Nephron (organoid): ENCODE measurements around the gene TNFSF11.

Experiments
- H3K27ac Mint-ChIP-seq, 3 experiments: 2 replicates each; pipeline ENCODE4 v1.8.0; 2020; ENCODE audit warnings: mixed read lengths in 3 of 3, mild to moderate bottlenecking in 2 of 3, moderate library complexity in 1 of 3
- H3K27me3 Mint-ChIP-seq: 2 replicates; pipeline ENCODE4 v1.8.0; 2021; ENCODE audit warnings: low read depth, mild to moderate bottlenecking, moderate library complexity, mixed read lengths
- H3K36me3 Mint-ChIP-seq: 2 replicates; pipeline ENCODE4 v1.8.0; 2020; ENCODE audit warnings: low read depth, mixed read lengths
- H3K4me1 Mint-ChIP-seq: 2 replicates; pipeline ENCODE4 v1.8.0; 2020; ENCODE audit warnings: mixed read lengths
- H3K4me3 Mint-ChIP-seq, 3 experiments: 2 replicates each; pipeline ENCODE4 v1.8.0; 2020; ENCODE audit warnings: mild to moderate bottlenecking in 3 of 3, mixed read lengths in 3 of 3, moderate library complexity in 2 of 3
- H3K9me3 Mint-ChIP-seq: 2 replicates; pipeline ENCODE4 v1.8.0; 2020; ENCODE audit warnings: mixed read lengths
- TF ChIP-seq, protein P1 (sequence below), 3 experiments: fragments of 200-600 bp; sonication (generic); IDR thresholded peaks; one replicate each; pipeline ENCODE4 v1.5.0; 2021; ENCODE audit warnings: antibody characterized with exemption in 3 of 3; ENCODE audit not compliant: unreplicated experiment in 3 of 3

Gene TNFSF11

DNA sequence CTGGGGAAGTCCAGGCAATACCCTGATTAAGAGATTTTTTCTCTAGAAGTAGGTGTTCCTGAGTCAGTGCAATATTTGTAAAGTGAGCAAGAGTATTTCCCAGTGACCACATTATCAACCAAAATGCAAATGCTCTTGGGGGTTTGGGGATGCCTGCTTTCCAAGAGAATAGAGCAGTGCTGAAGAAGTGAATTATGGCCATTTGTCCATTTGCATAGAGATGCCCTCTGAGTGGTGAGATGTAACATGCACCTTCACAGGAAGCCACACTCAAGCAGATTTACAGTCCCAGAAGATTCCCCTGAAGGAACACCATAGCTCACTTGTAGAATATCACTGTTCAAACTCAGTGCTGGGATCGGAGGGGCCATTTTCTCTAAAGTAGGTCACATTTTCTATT lies 71.8 kb downstream of the TNFSF11 start:
- Mint-ChIP-seq H3K4me1 (peaks cover 23% of the 10 kb centered on the region), H3K27ac (no peak overlapping the region), H3K4me3 (no peak overlapping the region), H3K27me3 (no peaks in the 10 kb centered on the region), H3K36me3 (no peaks in the 10 kb centered on the region), H3K9me3 (peaks cover 11% of the 10 kb centered on the region)
- TF ChIP-seq, protein P1, sequence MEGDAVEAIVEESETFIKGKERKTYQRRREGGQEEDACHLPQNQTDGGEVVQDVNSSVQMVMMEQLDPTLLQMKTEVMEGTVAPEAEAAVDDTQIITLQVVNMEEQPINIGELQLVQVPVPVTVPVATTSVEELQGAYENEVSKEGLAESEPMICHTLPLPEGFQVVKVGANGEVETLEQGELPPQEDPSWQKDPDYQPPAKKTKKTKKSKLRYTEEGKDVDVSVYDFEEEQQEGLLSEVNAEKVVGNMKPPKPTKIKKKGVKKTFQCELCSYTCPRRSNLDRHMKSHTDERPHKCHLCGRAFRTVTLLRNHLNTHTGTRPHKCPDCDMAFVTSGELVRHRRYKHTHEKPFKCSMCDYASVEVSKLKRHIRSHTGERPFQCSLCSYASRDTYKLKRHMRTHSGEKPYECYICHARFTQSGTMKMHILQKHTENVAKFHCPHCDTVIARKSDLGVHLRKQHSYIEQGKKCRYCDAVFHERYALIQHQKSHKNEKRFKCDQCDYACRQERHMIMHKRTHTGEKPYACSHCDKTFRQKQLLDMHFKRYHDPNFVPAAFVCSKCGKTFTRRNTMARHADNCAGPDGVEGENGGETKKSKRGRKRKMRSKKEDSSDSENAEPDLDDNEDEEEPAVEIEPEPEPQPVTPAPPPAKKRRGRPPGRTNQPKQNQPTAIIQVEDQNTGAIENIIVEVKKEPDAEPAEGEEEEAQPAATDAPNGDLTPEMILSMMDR (IDR thresholded peaks at IDR 0.05; ENCODE audit: unreplicated experiment in 3 of 3): no peak

GRCh38 chr13:42649141-42649540 lies 75.2 kb downstream of the TNFSF11 start:
- no peaks in the 10 kb centered on the region for H3K36me3 Mint-ChIP-seq
- H3K4me3 Mint-ChIP-seq: no peak overlapping the region
- peaks cover 31% of the 10 kb centered on the region for H3K4me1 Mint-ChIP-seq
- H3K9me3 Mint-ChIP-seq: no peaks in the 10 kb centered on the region
- no peaks in the 10 kb centered on the region for H3K27me3 Mint-ChIP-seq
- TF ChIP-seq, protein P1 (IDR thresholded peaks at IDR 0.05; ENCODE audit: unreplicated experiment in 3 of 3): no peak
- peak overlapping the region in 2 of 3 experiments; percentile 61 to 65 for H3K27ac Mint-ChIP-seq

DNA sequence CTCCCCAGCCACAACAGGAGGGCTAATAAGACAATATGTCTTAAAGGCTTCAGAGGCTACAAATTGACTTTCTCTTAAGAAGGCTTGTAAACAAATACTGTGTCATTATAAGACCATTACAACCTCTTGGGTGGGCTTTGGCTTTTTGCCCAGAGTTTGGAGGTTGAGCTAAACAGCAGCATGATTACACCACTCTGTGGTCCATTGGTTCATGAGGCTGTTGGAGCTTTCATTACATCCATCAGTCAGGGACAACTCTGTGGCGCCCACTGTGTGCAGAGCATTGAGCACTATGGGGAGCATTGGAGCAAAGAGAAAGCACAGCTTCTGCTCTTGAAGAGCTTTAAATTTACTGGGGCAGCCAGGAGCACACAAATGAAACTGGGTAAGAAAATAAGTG lies 75.9 kb downstream of the TNFSF11 start:
- TF ChIP-seq, protein P1 (IDR thresholded peaks at IDR 0.05; ENCODE audit: unreplicated experiment in 3 of 3): no peak

GRCh38 chr13:42650506-42650905 lies 76.6 kb downstream of the TNFSF11 start:
- TF ChIP-seq, protein P1 (IDR thresholded peaks at IDR 0.05; ENCODE audit: unreplicated experiment in 3 of 3): no peak
- peaks cover 38% of the 10 kb centered on the region for H3K4me1 Mint-ChIP-seq
- no peak overlapping the region for H3K4me3 Mint-ChIP-seq
- no peaks in the 10 kb centered on the region for H3K9me3 Mint-ChIP-seq
- no peaks in the 10 kb centered on the region for H3K27me3 Mint-ChIP-seq
- H3K27ac Mint-ChIP-seq: peak overlapping the region; percentile 7 to 67 (median 61)
- H3K36me3 Mint-ChIP-seq: no peaks in the 10 kb centered on the region

More for the DNA sequence above, 75.9 kb downstream of the TNFSF11 start:
- Mint-ChIP-seq H3K9me3 (no peaks in the 10 kb centered on the region), H3K4me3 (no peak overlapping the region), H3K27ac (peak overlapping the region; percentile 21 to 67 (median 61)), H3K27me3 (no peaks in the 10 kb centered on the region), H3K4me1 (peaks cover 33% of the 10 kb centered on the region), H3K36me3 (no peaks in the 10 kb centered on the region)

GRCh38 chr13:42651936-42652641 lies 78.1 kb downstream of the TNFSF11 start:
- no peak overlapping the region for H3K4me3 Mint-ChIP-seq
- H3K27me3 Mint-ChIP-seq: no peaks in the 10 kb centered on the region
- no peak overlapping the region for H3K27ac Mint-ChIP-seq
- H3K9me3 Mint-ChIP-seq: no peaks in the 10 kb centered on the region
- H3K36me3 Mint-ChIP-seq: no peaks in the 10 kb centered on the region
- H3K4me1 Mint-ChIP-seq: peaks cover 48% of the 10 kb centered on the region
- TF ChIP-seq, protein P1 (IDR thresholded peaks at IDR 0.05; ENCODE audit: unreplicated experiment in 3 of 3): no peak
